ENCODE results near the gene SFXN4. TPM values are rescaled to one million over a fixed set of nuclear protein-coding genes. Genes with fewer than 3 reads are reported as not detected.

Gene SFXN4, protein sequence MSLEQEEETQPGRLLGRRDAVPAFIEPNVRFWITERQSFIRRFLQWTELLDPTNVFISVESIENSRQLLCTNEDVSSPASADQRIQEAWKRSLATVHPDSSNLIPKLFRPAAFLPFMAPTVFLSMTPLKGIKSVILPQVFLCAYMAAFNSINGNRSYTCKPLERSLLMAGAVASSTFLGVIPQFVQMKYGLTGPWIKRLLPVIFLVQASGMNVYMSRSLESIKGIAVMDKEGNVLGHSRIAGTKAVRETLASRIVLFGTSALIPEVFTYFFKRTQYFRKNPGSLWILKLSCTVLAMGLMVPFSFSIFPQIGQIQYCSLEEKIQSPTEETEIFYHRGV
- total RNA-seq (ENCODE audit: low replicate concordance), result 13.2 and 16.7 TPM in 2 replicates

DNA sequence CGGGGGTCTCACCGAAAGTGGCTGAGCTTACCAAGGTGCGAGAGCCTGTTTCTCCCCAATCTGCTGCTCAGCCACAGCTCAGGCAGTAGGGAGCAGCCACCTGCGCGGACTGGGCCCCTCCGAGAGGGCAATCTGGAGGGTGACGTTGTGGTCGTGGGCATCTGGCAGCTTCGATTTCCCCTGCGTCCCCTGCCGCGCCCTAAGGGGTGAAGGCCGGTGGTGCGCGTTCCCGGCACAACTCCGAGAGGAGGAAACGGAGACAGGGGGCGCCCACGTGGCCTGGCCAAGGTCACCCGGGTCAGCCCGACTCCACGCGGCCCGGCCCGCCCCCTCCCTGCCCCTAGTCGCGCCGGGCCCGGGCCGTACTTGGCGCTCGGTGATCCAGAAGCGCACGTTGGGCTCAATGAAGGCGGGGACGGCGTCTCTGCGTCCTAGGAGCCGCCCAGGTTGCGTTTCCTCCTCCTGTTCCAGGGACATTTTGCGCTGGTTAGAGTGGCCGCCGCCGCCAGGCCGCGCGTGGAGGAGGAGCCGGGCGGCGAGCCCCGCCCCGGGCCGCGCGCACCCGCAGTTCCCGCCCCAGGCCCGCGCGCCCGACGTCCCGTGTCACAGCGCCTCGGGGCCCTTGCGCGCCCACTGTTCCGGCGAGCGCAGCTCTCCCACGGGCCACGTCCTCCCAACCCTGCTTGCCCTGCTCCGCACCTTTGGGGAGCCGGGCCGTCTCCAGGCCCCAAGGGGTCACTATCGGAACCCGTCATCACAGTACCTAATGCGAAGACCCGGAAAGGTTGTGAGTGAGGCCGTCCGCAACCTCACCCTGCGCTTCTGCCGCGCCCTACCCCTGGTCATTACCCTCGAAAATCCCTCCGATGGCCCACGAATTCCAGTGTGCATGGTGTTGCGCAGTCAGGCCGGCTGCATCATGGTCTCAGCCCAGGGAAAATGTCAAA lies at the start of gene SFXN4:
TSS of gene SFXN4 (minus strand) at position 544 of the 947 bp plus-strand sequence. CDS start at position 477, 67 bp downstream.
- Histone ChIP-seq H3K9me3 (ENCODE audit: low read depth) (no peaks in the 10 kb centered on the region), H4K20me1 (ENCODE audit: low read depth) (peaks cover 8% of the 10 kb centered on the region), H3K27me3 (no peaks in the 10 kb centered on the region), H3K4me2 (peak within 1 kb of the TSS; percentile 74), H3K9ac (no peak within 1 kb of the TSS), H3F3A (ENCODE audit: low read depth) (peaks cover 45% of the 10 kb centered on the region), H3K79me2 (ENCODE audit: low read depth) (no peaks in the 10 kb centered on the region), H3K4me1 (peaks cover 19% of the 10 kb centered on the region), H2AFZ (replicated peaks) (peak within 1 kb of the TSS; percentile 90), H3K27ac (no peak within 1 kb of the TSS), H3K4me3 (peak within 1 kb of the TSS; percentile 72), H3K36me3 (peaks cover 4% of the 10 kb centered on the region)
- peak within 1 kb of the TSS; percentile 91 for H3K4me3 Mint-ChIP-seq
- peaks cover 19% of the 10 kb centered on the region for H3K4me1 Mint-ChIP-seq
- H3K27me3 Mint-ChIP-seq (ENCODE audit: insufficient read depth, low read depth), result peaks cover 2% of the 10 kb centered on the region
- H3K9me3 Mint-ChIP-seq, result no peaks in the 10 kb centered on the region
- TF ChIP-seq, protein P1, sequence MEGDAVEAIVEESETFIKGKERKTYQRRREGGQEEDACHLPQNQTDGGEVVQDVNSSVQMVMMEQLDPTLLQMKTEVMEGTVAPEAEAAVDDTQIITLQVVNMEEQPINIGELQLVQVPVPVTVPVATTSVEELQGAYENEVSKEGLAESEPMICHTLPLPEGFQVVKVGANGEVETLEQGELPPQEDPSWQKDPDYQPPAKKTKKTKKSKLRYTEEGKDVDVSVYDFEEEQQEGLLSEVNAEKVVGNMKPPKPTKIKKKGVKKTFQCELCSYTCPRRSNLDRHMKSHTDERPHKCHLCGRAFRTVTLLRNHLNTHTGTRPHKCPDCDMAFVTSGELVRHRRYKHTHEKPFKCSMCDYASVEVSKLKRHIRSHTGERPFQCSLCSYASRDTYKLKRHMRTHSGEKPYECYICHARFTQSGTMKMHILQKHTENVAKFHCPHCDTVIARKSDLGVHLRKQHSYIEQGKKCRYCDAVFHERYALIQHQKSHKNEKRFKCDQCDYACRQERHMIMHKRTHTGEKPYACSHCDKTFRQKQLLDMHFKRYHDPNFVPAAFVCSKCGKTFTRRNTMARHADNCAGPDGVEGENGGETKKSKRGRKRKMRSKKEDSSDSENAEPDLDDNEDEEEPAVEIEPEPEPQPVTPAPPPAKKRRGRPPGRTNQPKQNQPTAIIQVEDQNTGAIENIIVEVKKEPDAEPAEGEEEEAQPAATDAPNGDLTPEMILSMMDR (IDR thresholded peaks at IDR 0.05), result no peak
- TF ChIP-seq EZH2phosphoT487 (IDR thresholded peaks at IDR 0.05) (no peak), EZH2 (IDR thresholded peaks at IDR 0.05) (no peak)
- DNase-seq (ENCODE audit: low spot score), result peak; percentile 67
- no peak within 1 kb of the TSS for H3K27ac Mint-ChIP-seq
- H3K36me3 Mint-ChIP-seq, result peaks cover 15% of the 10 kb centered on the region

DNA sequence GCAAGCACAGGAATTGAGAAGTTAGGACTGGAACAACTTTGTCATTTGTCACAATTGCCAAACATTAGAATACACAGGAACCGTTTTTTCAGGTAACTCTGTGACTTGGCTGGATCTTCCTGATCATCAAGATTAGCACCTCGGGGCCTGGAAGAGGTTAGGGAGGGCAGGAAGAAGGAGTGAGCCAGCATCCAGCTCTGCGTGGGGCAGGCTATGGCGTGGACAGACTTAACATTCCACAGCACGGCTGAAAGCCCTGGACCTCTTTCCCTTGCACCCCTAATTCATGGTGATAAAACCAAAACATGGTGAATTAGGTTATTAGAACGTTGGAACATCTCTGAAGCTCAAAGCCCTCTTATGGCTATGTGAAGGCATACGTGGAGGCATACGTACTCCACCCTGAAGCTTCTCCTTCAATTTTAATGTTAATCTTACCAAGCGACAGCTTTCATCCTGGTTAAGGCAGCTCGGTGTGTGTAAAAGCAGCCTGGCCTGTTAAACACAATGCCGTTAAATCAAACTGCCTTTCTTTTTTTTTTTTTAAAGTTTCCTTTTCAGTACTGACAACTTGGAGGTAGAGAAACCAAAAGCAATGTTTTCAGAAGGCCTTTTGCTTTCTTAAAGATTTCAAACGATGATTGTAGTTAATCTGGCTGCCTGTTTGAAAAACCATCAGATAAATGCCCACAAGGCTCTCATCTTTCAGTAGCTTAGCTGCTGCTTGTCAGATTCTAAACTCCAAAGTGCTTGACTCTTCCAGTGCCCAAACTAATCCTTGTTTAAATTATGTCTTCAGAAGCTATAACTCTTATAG lies 46.3 kb upstream of the SFXN4 start:
- no peaks in the 10 kb centered on the region for H3K27me3 Mint-ChIP-seq (ENCODE audit: insufficient read depth, low read depth)
- H3K79me2 ChIP-seq (ENCODE audit: low read depth), result peaks cover 3% of the 10 kb centered on the region

DNA sequence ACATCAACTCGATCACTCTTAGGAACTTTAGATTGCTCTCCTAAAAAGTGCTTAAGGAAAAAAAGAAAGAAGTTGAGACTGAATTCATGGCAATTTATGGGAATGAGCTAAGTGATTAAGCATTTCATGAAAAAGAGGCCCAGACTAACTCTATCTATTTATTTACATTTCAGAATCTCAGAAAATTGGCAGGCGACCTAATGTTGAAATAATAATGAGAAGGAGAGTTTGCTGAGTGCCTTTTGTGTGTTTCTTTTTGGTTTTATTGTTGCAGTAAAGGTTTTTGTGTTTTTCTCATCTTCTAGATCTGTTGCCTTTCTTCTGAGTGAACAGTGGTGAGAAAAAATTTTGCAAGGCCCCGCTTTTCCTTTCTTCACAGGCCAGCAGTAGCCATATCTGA lies 45.7 kb upstream of the SFXN4 start:
- Histone ChIP-seq H3K4me3 (no peak overlapping the region), H3K27ac (no peak overlapping the region), H3K27me3 (peaks cover 17% of the 10 kb centered on the region), H3K4me2 (peak overlapping the region; percentile 19), H3K4me1 (peaks cover 38% of the 10 kb centered on the region), H2AFZ (replicated peaks) (no peak overlapping the region), H3K9me3 (ENCODE audit: low read depth) (no peaks in the 10 kb centered on the region), H3F3A (ENCODE audit: low read depth) (peaks cover 20% of the 10 kb centered on the region), H3K9ac (no peak overlapping the region), H4K20me1 (ENCODE audit: low read depth) (no peaks in the 10 kb centered on the region), H3K79me2 (ENCODE audit: low read depth) (peaks cover 3% of the 10 kb centered on the region), H3K36me3 (no peaks in the 10 kb centered on the region)
- TF ChIP-seq EZH2phosphoT487 (IDR thresholded peaks at IDR 0.05) (no peak), EZH2 (IDR thresholded peaks at IDR 0.05) (no peak)
- TF ChIP-seq, protein P1 (IDR thresholded peaks at IDR 0.05), result no peak
- peaks cover 2% of the 10 kb centered on the region for H3K36me3 Mint-ChIP-seq
- no peaks in the 10 kb centered on the region for H3K27me3 Mint-ChIP-seq (ENCODE audit: insufficient read depth, low read depth)
- no peaks in the 10 kb centered on the region for H3K9me3 Mint-ChIP-seq
- DNase-seq (ENCODE audit: low spot score), result no peak
- no peak overlapping the region for H3K27ac Mint-ChIP-seq
- no peak overlapping the region for H3K4me3 Mint-ChIP-seq
- H3K4me1 Mint-ChIP-seq, result peaks cover 52% of the 10 kb centered on the region

More for the DNA sequence above, 46.3 kb upstream of the SFXN4 start:
- Histone ChIP-seq H3K9me3 (ENCODE audit: low read depth) (no peaks in the 10 kb centered on the region), H3K4me1 (peaks cover 34% of the 10 kb centered on the region), H3F3A (ENCODE audit: low read depth) (peaks cover 20% of the 10 kb centered on the region), H3K4me3 (no peak overlapping the region), H2AFZ (replicated peaks) (peak overlapping the region; percentile 20), H3K27ac (no peak overlapping the region), H3K9ac (no peak overlapping the region), H3K36me3 (no peaks in the 10 kb centered on the region), H3K27me3 (peaks cover 17% of the 10 kb centered on the region), H3K4me2 (peak overlapping the region; percentile 19), H4K20me1 (ENCODE audit: low read depth) (no peaks in the 10 kb centered on the region)
- Mint-ChIP-seq H3K4me3 (no peak overlapping the region), H3K36me3 (peaks cover 2% of the 10 kb centered on the region), H3K27ac (peak overlapping the region; percentile 22), H3K9me3 (no peaks in the 10 kb centered on the region), H3K4me1 (peaks cover 48% of the 10 kb centered on the region)
- TF ChIP-seq EZH2phosphoT487 (IDR thresholded peaks at IDR 0.05), result no peak
- no peak for TF ChIP-seq EZH2 (IDR thresholded peaks at IDR 0.05)
- TF ChIP-seq, protein P1 (IDR thresholded peaks at IDR 0.05), result no peak
- DNase-seq (ENCODE audit: low spot score), result peak; percentile 51
